Thoracic aorta (tissue), 2 donors: ENCODE results near the gene ZMYND15. TPM values are rescaled to one million over a fixed set of nuclear protein-coding genes. Genes with fewer than 3 reads are reported as not detected.
"Not testable (repeated sequence)": the region's sequence is repeated elsewhere in the genome, so short reads cannot be mapped to it uniquely, and the experiment has no call there.

ENCODE experiments used
- ATAC-seq: fragments of 150-250 bp; one replicate; pipeline ENCODE4 v1.8.0; 2017; ENCODE audit warnings: low read depth; ENCODE audit not compliant: insufficient number of reproducible peaks, low FRiP score
- DNase-seq: peaks from one replicate; pipeline ENCODE4 v3.0.0-alpha.2; 2020; ENCODE audit warnings: low spot score
- H3K27ac ChIP-seq, 2 donors: fragments of 200-600 bp; sonication (generic); 1 replicate in 1 of 2; 2 replicates in 1 of 2; pipeline ENCODE4 v1.5.1; 2016; ENCODE audit warnings: mild to moderate bottlenecking in 2 of 2, moderate library complexity in 2 of 2
- H3K27me3 ChIP-seq: fragments of 200-600 bp; sonication (generic); replicated peaks from 2 replicates; pipeline ENCODE4 v1.6.0; 2016; ENCODE audit warnings: mild to moderate bottlenecking; ENCODE audit not compliant: insufficient read depth
- H3K36me3 ChIP-seq: fragments of 200-600 bp; sonication (generic); one replicate; pipeline ENCODE4 v1.5.1; 2016
- H3K4me1 ChIP-seq, 2 donors: fragments of 200-600 bp; sonication (generic); 1 replicate in 1 of 2; 2 replicates in 1 of 2; pipeline versions ENCODE4 v1.5.1 to v1.6.0; 2016; ENCODE audit warnings: low read depth in 2 of 2, mild to moderate bottlenecking in 1 of 2; ENCODE audit not compliant: control insufficient read depth in 1 of 2
- H3K4me3 ChIP-seq: fragments of 200-600 bp; sonication (generic); 2 replicates; pipeline ENCODE4 v1.5.1; 2016; ENCODE audit warnings: mild to moderate bottlenecking
- H3K9me3 ChIP-seq: fragments of 200-600 bp; sonication (generic); 2 replicates; pipeline ENCODE4 v1.5.1; 2016
- total RNA-seq, 2 donors: library from RNA; depleted of rRNA; stranded (reverse); fragments of >200 nt; gene quantifications; one replicate each; pipeline versions ENCODE4 v1.1.0 to v1.2.3, GENCODE V29; 2016
- TF ChIP-seq, protein P1 (sequence below): fragments of 200-600 bp; sonication (generic); IDR thresholded peaks from one replicate; pipeline ENCODE4 v1.5.1; 2019; ENCODE audit warnings: antibody characterized with exemption

ZMYND15 gene, protein sequence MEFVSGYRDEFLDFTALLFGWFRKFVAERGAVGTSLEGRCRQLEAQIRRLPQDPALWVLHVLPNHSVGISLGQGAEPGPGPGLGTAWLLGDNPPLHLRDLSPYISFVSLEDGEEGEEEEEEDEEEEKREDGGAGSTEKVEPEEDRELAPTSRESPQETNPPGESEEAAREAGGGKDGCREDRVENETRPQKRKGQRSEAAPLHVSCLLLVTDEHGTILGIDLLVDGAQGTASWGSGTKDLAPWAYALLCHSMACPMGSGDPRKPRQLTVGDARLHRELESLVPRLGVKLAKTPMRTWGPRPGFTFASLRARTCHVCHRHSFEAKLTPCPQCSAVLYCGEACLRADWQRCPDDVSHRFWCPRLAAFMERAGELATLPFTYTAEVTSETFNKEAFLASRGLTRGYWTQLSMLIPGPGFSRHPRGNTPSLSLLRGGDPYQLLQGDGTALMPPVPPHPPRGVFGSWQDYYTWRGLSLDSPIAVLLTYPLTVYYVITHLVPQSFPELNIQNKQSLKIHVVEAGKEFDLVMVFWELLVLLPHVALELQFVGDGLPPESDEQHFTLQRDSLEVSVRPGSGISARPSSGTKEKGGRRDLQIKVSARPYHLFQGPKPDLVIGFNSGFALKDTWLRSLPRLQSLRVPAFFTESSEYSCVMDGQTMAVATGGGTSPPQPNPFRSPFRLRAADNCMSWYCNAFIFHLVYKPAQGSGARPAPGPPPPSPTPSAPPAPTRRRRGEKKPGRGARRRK
- total RNA-seq, result 1 to 10 TPM; 2.5 to 5.8 TPM

DNA sequence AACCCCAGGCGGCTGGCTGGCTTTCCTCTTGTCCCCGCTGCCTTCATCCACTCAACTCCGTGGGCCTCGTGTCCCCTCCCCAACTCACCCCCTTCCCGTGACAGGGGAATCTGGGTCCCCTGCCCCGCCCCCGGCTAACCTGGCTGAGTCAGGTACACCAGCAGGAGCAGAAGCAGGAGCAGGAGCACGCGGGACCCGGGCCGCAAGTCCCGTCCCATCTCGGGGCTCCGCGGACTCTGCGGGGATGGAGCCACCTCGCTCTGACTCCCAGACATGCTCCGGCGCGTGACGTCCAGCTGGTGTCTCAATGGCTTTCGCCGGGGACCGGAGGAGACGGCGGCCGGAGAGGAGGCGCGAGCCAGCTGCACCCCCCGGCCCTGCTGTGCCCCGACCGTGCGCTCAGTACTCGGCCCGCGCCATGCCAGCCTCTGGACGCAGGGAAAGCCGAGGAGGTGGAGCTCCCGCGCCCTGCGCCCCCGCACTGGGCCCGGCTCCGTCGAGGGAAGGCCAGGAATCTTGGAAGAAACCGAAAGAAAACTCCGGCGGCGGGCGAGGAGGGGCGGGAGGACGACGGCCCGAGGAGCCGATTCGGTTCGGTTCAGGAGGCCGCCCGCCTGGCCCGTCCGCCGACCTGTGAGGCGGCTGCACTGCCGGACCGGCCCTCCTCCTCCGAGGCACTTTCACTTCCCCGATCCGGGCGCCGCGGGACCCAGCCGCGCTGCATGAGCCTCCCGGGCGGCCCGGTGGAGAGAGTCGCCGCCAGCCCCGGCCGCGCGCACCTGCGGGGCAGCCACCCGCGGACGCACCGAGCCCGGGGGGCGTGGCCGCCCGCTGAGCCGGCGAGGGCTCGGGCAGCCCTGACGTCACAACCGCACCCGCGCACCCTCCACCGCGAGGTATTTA lies at the start of gene ZMYND15, which contains the start of gene CXCL16:
Gene ZMYND15, plus strand, starts transcription at position 712 of the 903 bp plus-strand sequence. CDS start 716 bp downstream, outside the sequence.
Gene CXCL16, minus strand, starts transcription at position 807 of the 903 bp plus-strand sequence. Its CDS starts 589 bp downstream, at position 218.
- H3K27ac ChIP-seq, result peak within 1 kb of the TSS; percentile 23 to 27
- peaks cover 6% of the 10 kb centered on the region for H3K36me3 ChIP-seq
- H3K9me3 ChIP-seq, result no peaks in the 10 kb centered on the region
- H3K4me3 ChIP-seq, result peak within 1 kb of the TSS; percentile 89
- DNase-seq (no peak), ATAC-seq (peak; percentile 27)
- peaks cover 10 to 12% of the 10 kb centered on the region in 2 donors for H3K4me1 ChIP-seq
- H3K27me3 ChIP-seq, result no peaks in the 10 kb centered on the region
- TF ChIP-seq, protein P1, sequence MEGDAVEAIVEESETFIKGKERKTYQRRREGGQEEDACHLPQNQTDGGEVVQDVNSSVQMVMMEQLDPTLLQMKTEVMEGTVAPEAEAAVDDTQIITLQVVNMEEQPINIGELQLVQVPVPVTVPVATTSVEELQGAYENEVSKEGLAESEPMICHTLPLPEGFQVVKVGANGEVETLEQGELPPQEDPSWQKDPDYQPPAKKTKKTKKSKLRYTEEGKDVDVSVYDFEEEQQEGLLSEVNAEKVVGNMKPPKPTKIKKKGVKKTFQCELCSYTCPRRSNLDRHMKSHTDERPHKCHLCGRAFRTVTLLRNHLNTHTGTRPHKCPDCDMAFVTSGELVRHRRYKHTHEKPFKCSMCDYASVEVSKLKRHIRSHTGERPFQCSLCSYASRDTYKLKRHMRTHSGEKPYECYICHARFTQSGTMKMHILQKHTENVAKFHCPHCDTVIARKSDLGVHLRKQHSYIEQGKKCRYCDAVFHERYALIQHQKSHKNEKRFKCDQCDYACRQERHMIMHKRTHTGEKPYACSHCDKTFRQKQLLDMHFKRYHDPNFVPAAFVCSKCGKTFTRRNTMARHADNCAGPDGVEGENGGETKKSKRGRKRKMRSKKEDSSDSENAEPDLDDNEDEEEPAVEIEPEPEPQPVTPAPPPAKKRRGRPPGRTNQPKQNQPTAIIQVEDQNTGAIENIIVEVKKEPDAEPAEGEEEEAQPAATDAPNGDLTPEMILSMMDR, result no peak

GRCh38 chr17:4689872-4690271 lies 49.8 kb upstream of the ZMYND15 start:
- not testable (repeated sequence) for H3K9me3 ChIP-seq, ATAC-seq, H3K4me1 ChIP-seq, H3K27me3 ChIP-seq, DNase-seq, H3K27ac ChIP-seq, H3K36me3 ChIP-seq, H3K4me3 ChIP-seq

GRCh38 chr17:4690745-4691144 lies 48.9 kb upstream of the ZMYND15 start:
- Histone ChIP-seq H3K4me3 (no peak overlapping the region), H3K27ac (no peak overlapping the region), H3K4me1 (no peaks in the 10 kb centered on the region), H3K27me3 (no peaks in the 10 kb centered on the region), H3K9me3 (no peaks in the 10 kb centered on the region), H3K36me3 (peaks cover 6% of the 10 kb centered on the region)
- ATAC-seq (no peak), DNase-seq (no peak)
- TF ChIP-seq, protein P1, result no peak

DNA sequence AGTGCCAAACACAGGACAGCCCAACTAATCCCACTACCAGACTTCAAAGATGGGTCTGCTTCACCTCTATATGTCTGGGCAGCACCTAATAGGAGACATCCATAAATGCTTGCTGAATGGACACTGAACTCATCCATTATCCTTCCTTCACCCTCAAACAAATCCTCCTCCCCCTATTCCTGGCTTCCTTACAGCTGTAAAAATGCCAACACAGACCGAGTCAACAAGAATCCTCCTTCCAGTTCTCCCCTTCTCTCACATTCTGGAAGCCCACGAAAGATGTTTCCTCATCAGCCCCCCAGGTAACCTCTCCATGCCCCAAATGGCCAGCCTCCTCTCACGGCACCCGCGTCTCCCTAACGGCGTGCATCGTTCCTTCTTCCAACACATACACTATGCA lies 47.9 kb upstream of the ZMYND15 start:
- Histone ChIP-seq H3K9me3 (no peaks in the 10 kb centered on the region), H3K36me3 (peaks cover 6% of the 10 kb centered on the region), H3K27me3 (no peaks in the 10 kb centered on the region), H3K4me1 (no peaks in the 10 kb centered on the region), H3K4me3 (no peak overlapping the region), H3K27ac (no peak overlapping the region)
- TF ChIP-seq, protein P1, result no peak
- DNase-seq (no peak), ATAC-seq (no peak)

DNA sequence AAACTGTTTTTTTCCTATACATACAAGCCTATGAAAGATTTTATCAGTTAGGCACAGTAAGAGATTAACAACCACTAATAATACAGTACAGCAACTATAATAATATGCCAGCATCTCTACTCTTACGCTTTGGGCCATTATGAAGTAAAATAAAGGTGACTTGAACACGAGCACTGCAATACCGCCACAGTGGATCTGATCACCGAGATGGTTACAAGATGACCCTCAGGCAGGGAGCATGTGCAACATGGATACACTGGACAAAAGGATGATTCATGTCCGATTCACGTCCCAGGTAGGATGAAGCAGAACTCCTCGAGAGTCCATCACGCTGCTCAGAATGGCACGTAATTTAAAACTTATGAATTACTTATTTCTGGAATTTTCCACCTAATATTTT lies 46.2 kb upstream of the ZMYND15 start:
- DNase-seq (no peak), ATAC-seq (no peak)
- peaks cover 11% of the 10 kb centered on the region for H3K36me3 ChIP-seq
- no peak overlapping the region for H3K4me3 ChIP-seq
- TF ChIP-seq, protein P1, result no peak
- H3K9me3 ChIP-seq, result no peaks in the 10 kb centered on the region
- H3K4me1 ChIP-seq, result no peaks in the 10 kb centered on the region
- no peaks in the 10 kb centered on the region for H3K27me3 ChIP-seq
- no peak overlapping the region for H3K27ac ChIP-seq
